T-helper 2 cell (primary cell): ENCODE data around the gene NR4A2.
"Not testable (repeated sequence)": the region's sequence is repeated elsewhere in the genome, so short reads cannot be mapped to it uniquely, and the experiment has no call there.

Source experiments
- DNase-seq, 5 experiments: peaks; one replicate each; pipeline versions ENCODE4 v3.0.0 to v3.0.0-alpha.2; 2012 to 2022

The NR4A2 gene

GRCh38 chr2:156321243-156321904 lies 11.1 kb downstream of the NR4A2 start:
- DNase-seq = peak in 2 of 5 experiments; percentile 33 to 53

- no peak for DNase-seq
These were observed 11.9 kb downstream of the NR4A2 start for GRCh38 chr2:156320486-156321098.

- no peak for DNase-seq
These were observed 12.6 kb downstream of the NR4A2 start for GRCh38 chr2:156319811-156320485.

GRCh38 chr2:156317631-156318030 lies 14.9 kb downstream of the NR4A2 start:
- DNase-seq = no peak

GRCh38 chr2:156311976-156312375 lies 20.5 kb downstream of the NR4A2 start:
- no peak for DNase-seq

- no peak for DNase-seq
These were observed 21.7 kb downstream of the NR4A2 start for GRCh38 chr2:156310773-156311172.

GRCh38 chr2:156309917-156310316 lies 22.6 kb downstream of the NR4A2 start:
- no peak for DNase-seq

- no peak for DNase-seq
These were observed 23.4 kb downstream of the NR4A2 start for GRCh38 chr2:156309167-156309566.

- DNase-seq = no peak
These were observed 25.7 kb downstream of the NR4A2 start for GRCh38 chr2:156306821-156307220.

- no peak for DNase-seq
These were observed 27.4 kb downstream of the NR4A2 start for GRCh38 chr2:156305121-156305520.

- no peak for DNase-seq
These were observed 32.2 kb downstream of the NR4A2 start for GRCh38 chr2:156300337-156300736.

- no peak for DNase-seq
These were observed 37.5 kb downstream of the NR4A2 start for GRCh38 chr2:156294945-156295580.

- not testable (repeated sequence) for DNase-seq
These were observed 39.1 kb downstream of the NR4A2 start for GRCh38 chr2:156293382-156293781.

GRCh38 chr2:156279446-156280150 lies 52.9 kb downstream of the NR4A2 start:
- DNase-seq = no peak
